DOHH2 (cell line): ENCODE results near the gene GCLM.

Experiments
- H3F3A ChIP-seq: fragments of 200-600 bp; sonication (generic), shearing (Covaris generic); 2 replicates; pipeline ENCODE4 v1.6.0; 2016; ENCODE audit warnings: antibody characterized with exemption, mild to moderate bottlenecking; ENCODE audit not compliant: control insufficient read depth, insufficient read depth
- H3K27ac ChIP-seq: fragments of 200-600 bp; sonication (generic); 2 replicates; pipeline ENCODE4 v1.5.1; 2014; ENCODE audit warnings: low read depth, mild to moderate bottlenecking, low read length, moderate library complexity
- H3K27me3 ChIP-seq: fragments of 200-600 bp; sonication (generic); 2 replicates; pipeline ENCODE4 v1.6.1; 2014; ENCODE audit warnings: mild to moderate bottlenecking, low read length, mixed read lengths; ENCODE audit not compliant: control insufficient read depth
- H3K36me3 ChIP-seq: fragments of 200-600 bp; sonication (generic); 2 replicates; pipeline ENCODE4 v1.6.1; 2014; ENCODE audit warnings: mild to moderate bottlenecking, low read length, moderate library complexity, mixed read lengths; ENCODE audit not compliant: control insufficient read depth
- H3K4me1 ChIP-seq: fragments of 200-600 bp; sonication (generic); 2 replicates; pipeline ENCODE4 v1.6.1; 2014; ENCODE audit warnings: mild to moderate bottlenecking, low read length, mixed read lengths; ENCODE audit not compliant: control insufficient read depth
- H3K4me2 ChIP-seq: fragments of 200-600 bp; sonication (generic); 2 replicates; pipeline ENCODE4 v1.6.0; 2014; ENCODE audit warnings: mild to moderate bottlenecking, low read length, moderate library complexity
- H3K4me3 ChIP-seq: fragments of 200-600 bp; sonication (generic); 2 replicates; pipeline ENCODE4 v1.5.1; 2014; ENCODE audit warnings: mild to moderate bottlenecking, low read length, mixed read lengths
- H3K79me2 ChIP-seq: fragments of 200-600 bp; sonication (generic); 2 replicates; pipeline ENCODE4 v1.6.1; 2014; ENCODE audit warnings: mild to moderate bottlenecking, low read length, mixed read lengths; ENCODE audit not compliant: control insufficient read depth
- H3K9me2 ChIP-seq: fragments of 200-600 bp; sonication (generic); replicated peaks from 2 replicates; pipeline ENCODE4 v1.6.1; 2014; ENCODE audit warnings: mild to moderate bottlenecking, low read length, mixed read lengths; ENCODE audit not compliant: control insufficient read depth
- H3K9me3 ChIP-seq: fragments of 200-600 bp; sonication (generic); 2 replicates; pipeline ENCODE4 v1.6.1; 2014; ENCODE audit warnings: antibody characterized with exemption, low read length, mixed read lengths; ENCODE audit not compliant: control insufficient read depth, insufficient read depth
- H4K20me1 ChIP-seq: fragments of 200-600 bp; sonication (generic); 2 replicates; pipeline ENCODE4 v1.6.0; 2014; ENCODE audit warnings: low read depth, mild to moderate bottlenecking, antibody characterized with exemption, low read length, moderate library complexity; ENCODE audit not compliant: control insufficient read depth, insufficient read depth
- EZH2phosphoT487 ChIP-seq: fragments of 200-600 bp; sonication (generic); IDR thresholded peaks from 2 replicates; pipeline ENCODE4 v1.6.1; 2017; ENCODE audit warnings: borderline replicate concordance, mild to moderate bottlenecking, antibody characterized with exemption, low read length, moderate library complexity, mixed read lengths
- TF ChIP-seq, protein P1 (sequence below): fragments of 200-600 bp; sonication (generic); IDR thresholded peaks from one replicate; pipeline ENCODE4 v1.5.1; 2014; ENCODE audit warnings: antibody characterized with exemption, mild to moderate bottlenecking, low read depth, low read length; ENCODE audit not compliant: poor library complexity, severe bottlenecking

Gene GCLM

GRCh38 chr1:93846206-93846991 is 62.8 kb downstream of the GCLM start:
- Histone ChIP-seq H3K4me2 (peak overlapping the region; percentile 90), H3K9me2 (no peaks in the 10 kb centered on the region), H3F3A (peaks cover 11% of the 10 kb centered on the region), H3K36me3 (peaks cover 15% of the 10 kb centered on the region), H3K4me3 (peak overlapping the region; percentile 96), H3K79me2 (peaks cover 4% of the 10 kb centered on the region), H3K4me1 (peaks cover 36% of the 10 kb centered on the region), H4K20me1 (no peaks in the 10 kb centered on the region), H3K27me3 (no peaks in the 10 kb centered on the region), H3K27ac (peak overlapping the region; percentile 85), H3K9me3 (no peaks in the 10 kb centered on the region)
- TF ChIP-seq, protein P1, sequence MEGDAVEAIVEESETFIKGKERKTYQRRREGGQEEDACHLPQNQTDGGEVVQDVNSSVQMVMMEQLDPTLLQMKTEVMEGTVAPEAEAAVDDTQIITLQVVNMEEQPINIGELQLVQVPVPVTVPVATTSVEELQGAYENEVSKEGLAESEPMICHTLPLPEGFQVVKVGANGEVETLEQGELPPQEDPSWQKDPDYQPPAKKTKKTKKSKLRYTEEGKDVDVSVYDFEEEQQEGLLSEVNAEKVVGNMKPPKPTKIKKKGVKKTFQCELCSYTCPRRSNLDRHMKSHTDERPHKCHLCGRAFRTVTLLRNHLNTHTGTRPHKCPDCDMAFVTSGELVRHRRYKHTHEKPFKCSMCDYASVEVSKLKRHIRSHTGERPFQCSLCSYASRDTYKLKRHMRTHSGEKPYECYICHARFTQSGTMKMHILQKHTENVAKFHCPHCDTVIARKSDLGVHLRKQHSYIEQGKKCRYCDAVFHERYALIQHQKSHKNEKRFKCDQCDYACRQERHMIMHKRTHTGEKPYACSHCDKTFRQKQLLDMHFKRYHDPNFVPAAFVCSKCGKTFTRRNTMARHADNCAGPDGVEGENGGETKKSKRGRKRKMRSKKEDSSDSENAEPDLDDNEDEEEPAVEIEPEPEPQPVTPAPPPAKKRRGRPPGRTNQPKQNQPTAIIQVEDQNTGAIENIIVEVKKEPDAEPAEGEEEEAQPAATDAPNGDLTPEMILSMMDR: peak; percentile 46
- TF ChIP-seq EZH2phosphoT487: no peak

DNA sequence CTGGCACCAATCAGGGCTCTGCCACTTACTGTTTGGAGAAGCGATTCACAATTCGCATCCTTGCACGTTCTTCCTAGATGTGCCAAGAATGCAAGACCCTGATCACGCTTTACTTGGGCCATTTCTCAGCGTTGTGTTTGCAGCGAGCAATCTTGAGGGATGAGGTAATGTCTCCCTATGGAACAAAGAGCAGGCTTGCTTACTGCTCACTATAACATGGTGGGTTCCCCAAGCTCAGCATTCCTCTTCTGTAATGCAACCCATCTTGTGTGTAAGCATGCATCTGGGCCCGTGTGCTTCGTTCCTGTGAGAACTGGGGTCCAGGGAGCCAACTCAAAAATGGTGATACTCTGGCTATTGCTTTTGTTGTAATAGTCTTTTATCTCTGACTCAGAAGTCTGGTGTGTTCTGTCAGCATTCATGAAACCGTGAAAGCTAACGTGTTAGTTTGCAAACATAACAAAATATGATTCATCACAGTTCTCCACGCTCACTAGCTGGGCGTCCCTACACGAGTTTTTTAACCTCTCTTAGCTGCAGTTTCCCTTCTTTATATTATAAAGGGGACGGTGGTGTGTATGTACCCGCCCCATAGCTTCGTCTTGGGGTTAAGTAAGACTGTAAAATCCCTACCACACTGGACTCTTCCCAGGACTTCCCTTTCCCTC is 63.6 kb downstream of the GCLM start:
- Histone ChIP-seq H3K79me2 (peaks cover 4% of the 10 kb centered on the region), H4K20me1 (no peaks in the 10 kb centered on the region), H3K36me3 (peaks cover 15% of the 10 kb centered on the region), H3K27me3 (no peaks in the 10 kb centered on the region), H3F3A (peaks cover 11% of the 10 kb centered on the region), H3K9me2 (no peaks in the 10 kb centered on the region), H3K4me1 (peaks cover 36% of the 10 kb centered on the region), H3K4me3 (peak overlapping the region; percentile 96), H3K9me3 (no peaks in the 10 kb centered on the region), H3K4me2 (peak overlapping the region; percentile 90), H3K27ac (peak overlapping the region; percentile 85)
- TF ChIP-seq, protein P1: no peak
- TF ChIP-seq EZH2phosphoT487: no peak

DNA sequence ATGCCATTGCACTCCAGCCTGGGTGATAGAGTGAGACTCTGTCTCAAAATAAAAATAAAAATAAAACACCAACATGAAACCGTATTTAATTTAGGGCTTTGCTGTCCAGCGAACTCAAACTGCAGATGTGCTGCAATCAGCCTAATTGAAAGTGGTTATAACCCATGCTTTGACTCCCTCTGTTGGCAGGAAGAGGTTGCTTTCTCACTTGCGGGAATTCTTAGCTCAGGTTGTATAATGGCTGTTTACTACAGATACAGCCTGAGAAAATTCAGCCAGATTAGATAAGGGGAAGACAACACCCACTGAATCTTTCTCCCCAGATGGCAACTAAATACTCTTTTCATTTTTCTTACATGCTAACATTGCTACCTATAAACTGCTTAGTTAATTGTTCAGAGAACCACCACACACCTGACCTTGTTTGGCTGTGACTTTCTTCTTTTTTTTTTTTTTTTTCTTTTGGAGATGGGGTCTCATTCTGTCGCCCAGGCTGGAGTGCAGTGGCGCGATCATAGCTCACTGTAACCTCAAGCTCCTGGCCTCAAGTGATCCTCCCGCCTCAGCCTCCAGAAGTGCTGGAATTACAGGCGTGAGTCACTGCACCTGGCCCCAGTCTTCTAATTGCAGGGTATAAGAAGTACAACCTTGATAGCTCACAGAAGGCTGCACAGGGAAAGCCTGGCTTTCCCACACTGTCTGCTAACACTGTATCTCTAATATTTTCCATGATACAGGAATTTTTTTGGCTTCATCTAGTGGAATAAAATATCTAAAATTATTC is 64.8 kb downstream of the GCLM start:
- H3K27me3 ChIP-seq: no peaks in the 10 kb centered on the region
- H3K4me3 ChIP-seq: no peak overlapping the region
- H3K9me3 ChIP-seq: no peaks in the 10 kb centered on the region
- H3K4me2 ChIP-seq: peak overlapping the region; percentile 44
- no peak for TF ChIP-seq EZH2phosphoT487
- TF ChIP-seq, protein P1: peak; percentile 74
- H3F3A ChIP-seq: peaks cover 9% of the 10 kb centered on the region
- H3K36me3 ChIP-seq: peaks cover 21% of the 10 kb centered on the region
- no peaks in the 10 kb centered on the region for H4K20me1 ChIP-seq
- H3K9me2 ChIP-seq: no peaks in the 10 kb centered on the region
- peaks cover 32% of the 10 kb centered on the region for H3K4me1 ChIP-seq
- no peak overlapping the region for H3K27ac ChIP-seq
- H3K79me2 ChIP-seq: peaks cover 4% of the 10 kb centered on the region
